Measurements from ENCODE around the gene PTAFR. TPM values are rescaled to one million over a fixed set of nuclear protein-coding genes. Genes with fewer than 3 reads are reported as not detected.

Gene PTAFR
- total RNA-seq, 2 donors from 2014 or later = 2.3 to 2.5 TPM

DNA sequence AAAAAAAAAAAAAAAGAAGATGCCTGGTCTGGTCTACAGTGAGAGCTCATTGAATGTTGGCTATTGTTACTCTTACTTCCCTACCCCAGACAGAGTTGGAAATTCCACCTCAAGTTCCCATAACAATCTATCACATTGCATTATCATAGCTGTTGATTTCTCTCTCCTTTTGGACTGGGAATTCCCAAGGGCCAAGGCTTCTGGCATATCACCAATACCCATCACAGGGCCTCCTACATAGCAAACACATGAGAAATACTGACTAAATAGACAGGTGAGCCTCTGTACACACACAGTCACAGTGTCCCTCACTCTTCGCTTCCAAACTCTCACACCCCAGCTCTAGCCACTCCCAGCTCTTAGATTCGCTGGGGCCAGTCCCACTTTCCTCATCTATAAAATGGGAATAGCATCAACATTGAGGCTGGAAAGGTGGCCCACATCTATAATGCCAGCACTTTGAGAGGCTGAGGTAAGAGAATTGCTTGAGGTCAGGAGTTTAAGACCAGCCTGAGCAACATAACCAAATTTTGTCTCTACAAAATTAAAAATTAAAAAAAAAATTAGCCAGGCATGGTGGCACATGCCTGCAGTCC is 6.4 kb downstream of the PTAFR start:
- Histone ChIP-seq H3K27me3 (replicated peaks; ENCODE audit: insufficient read depth) (no peaks in the 10 kb centered on the region), H3K9me3 (no peaks in the 10 kb centered on the region), H3K27ac (no peak overlapping the region), H3K36me3 (no peaks in the 10 kb centered on the region), H3K4me3 (no peak overlapping the region), H3K4me1 (replicated peaks) (no peaks in the 10 kb centered on the region)
- no peak for DNase-seq (ENCODE audit: low spot score)
- WGBS = 67% methylated on average over 2 of the region's 2 CpGs
- TF ChIP-seq POLR2AphosphoS5 (IDR thresholded peaks at IDR 0.05) (no peak), POLR2A (IDR thresholded peaks at IDR 0.05) (no peak)
- TF ChIP-seq, protein P1, sequence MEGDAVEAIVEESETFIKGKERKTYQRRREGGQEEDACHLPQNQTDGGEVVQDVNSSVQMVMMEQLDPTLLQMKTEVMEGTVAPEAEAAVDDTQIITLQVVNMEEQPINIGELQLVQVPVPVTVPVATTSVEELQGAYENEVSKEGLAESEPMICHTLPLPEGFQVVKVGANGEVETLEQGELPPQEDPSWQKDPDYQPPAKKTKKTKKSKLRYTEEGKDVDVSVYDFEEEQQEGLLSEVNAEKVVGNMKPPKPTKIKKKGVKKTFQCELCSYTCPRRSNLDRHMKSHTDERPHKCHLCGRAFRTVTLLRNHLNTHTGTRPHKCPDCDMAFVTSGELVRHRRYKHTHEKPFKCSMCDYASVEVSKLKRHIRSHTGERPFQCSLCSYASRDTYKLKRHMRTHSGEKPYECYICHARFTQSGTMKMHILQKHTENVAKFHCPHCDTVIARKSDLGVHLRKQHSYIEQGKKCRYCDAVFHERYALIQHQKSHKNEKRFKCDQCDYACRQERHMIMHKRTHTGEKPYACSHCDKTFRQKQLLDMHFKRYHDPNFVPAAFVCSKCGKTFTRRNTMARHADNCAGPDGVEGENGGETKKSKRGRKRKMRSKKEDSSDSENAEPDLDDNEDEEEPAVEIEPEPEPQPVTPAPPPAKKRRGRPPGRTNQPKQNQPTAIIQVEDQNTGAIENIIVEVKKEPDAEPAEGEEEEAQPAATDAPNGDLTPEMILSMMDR (IDR thresholded peaks at IDR 0.05) = no peak
- intact Hi-C loops (cut with DNase I) = no loop called here

DNA sequence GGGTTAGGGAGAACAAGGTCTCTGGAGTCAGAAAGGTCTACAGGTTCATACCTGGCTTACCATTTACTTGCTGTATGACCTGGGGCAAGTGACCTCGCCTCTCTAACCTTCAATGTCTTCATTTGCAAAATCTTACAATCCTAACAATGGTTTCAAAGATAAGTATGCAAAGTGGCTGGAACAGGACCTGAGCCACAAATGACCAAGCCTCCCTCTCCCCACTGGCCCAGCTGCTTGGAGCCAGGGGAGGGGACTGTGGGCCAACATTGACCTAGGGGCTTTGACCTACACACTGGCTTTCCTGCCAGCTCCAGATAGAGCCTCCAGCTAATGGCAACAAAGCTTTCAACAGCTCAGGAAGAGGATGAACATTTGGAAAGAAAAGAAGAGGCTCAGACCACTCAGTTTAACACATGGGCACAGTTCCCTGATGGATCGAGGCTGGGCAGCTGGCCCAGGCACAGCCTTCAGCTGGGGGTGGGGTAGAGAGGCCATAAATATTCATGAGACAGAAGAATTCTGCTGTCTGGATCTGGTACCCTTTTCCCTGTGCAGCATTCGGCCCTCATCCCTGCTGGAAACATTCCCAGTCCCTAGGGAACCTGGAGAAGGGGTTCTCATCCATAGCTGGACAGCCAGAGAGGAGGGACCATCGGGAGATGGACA is 12.9 kb downstream of the PTAFR start:
- Histone ChIP-seq H3K4me1 (replicated peaks) (no peaks in the 10 kb centered on the region), H3K36me3 (no peaks in the 10 kb centered on the region), H3K27ac (no peak overlapping the region), H3K27me3 (replicated peaks; ENCODE audit: insufficient read depth) (no peaks in the 10 kb centered on the region), H3K9me3 (no peaks in the 10 kb centered on the region), H3K4me3 (no peak overlapping the region)
- intact Hi-C loops (cut with DNase I) = no loop called here
- DNase-seq (ENCODE audit: low spot score) = no peak
- no peak for TF ChIP-seq POLR2A (IDR thresholded peaks at IDR 0.05)
- no peak for TF ChIP-seq POLR2AphosphoS5 (IDR thresholded peaks at IDR 0.05)
- TF ChIP-seq, protein P1 (IDR thresholded peaks at IDR 0.05) = no peak
- 35% methylated on average over 4 of the region's 4 CpGs for WGBS

DNA sequence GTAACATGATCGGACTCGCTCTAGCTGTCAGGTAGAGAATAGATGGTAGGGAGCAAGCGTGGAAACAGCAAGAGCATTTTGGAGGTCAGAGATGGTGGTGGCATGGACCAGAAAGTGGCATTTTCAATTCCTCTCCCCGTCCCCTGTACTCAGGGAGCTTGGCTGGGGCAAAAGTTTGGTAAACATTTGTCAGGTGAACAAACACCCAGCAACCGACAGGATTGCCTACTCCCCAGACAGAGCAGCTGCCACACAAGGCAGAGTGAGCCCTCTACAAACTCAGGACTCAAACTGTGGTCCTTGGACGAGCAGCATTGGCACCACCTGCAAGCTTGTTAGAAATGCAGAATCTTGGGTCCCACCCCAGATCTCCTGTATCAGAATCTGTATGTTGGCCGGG is 14.3 kb downstream of the PTAFR start:
- DNase-seq (ENCODE audit: low spot score) = no peak
- TF ChIP-seq POLR2A (IDR thresholded peaks at IDR 0.05) = no peak
- TF ChIP-seq, protein P1 (IDR thresholded peaks at IDR 0.05) = no peak
- no peak for TF ChIP-seq POLR2AphosphoS5 (IDR thresholded peaks at IDR 0.05)
- intact Hi-C loops (cut with DNase I) = no loop called here
- Histone ChIP-seq H3K4me1 (replicated peaks) (no peaks in the 10 kb centered on the region), H3K36me3 (no peaks in the 10 kb centered on the region), H3K27ac (no peak overlapping the region), H3K4me3 (no peak overlapping the region), H3K27me3 (replicated peaks; ENCODE audit: insufficient read depth) (no peaks in the 10 kb centered on the region), H3K9me3 (no peaks in the 10 kb centered on the region)
- 60% methylated on average over 7 of the region's 7 CpGs for WGBS

DNA sequence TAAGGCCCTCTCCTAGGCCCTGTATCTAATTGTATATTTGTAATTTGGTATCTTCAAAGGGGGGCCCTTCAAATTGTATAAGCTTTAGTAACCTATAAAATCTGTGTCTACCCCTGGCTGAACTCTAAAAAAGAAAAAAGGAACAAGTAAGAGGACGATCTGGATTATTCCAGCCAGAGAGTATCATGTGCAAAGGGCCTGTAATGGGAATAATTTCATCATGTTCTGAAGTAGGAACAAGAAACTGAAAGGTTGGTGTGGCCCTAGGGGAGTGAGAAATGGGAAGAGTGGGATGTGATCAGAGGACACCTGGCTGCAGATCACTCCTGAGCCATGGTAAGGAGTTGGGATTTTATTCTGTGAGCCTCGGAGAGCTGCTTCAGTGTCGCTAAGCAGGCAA is 14.7 kb downstream of the PTAFR start:
- 46% methylated on average over 3 of the region's 3 CpGs for WGBS
- H3K27ac ChIP-seq = no peak overlapping the region
- H3K27me3 ChIP-seq (replicated peaks; ENCODE audit: insufficient read depth) = no peaks in the 10 kb centered on the region
- no peak for DNase-seq (ENCODE audit: low spot score)
- intact Hi-C loops (cut with DNase I) = no loop called here
- no peaks in the 10 kb centered on the region for H3K9me3 ChIP-seq
- H3K4me3 ChIP-seq = no peak overlapping the region
- TF ChIP-seq POLR2A (IDR thresholded peaks at IDR 0.05) (no peak), POLR2AphosphoS5 (IDR thresholded peaks at IDR 0.05) (no peak)
- TF ChIP-seq, protein P1 (IDR thresholded peaks at IDR 0.05) = no peak
- H3K4me1 ChIP-seq (replicated peaks) = no peaks in the 10 kb centered on the region
- H3K36me3 ChIP-seq = no peaks in the 10 kb centered on the region

DNA sequence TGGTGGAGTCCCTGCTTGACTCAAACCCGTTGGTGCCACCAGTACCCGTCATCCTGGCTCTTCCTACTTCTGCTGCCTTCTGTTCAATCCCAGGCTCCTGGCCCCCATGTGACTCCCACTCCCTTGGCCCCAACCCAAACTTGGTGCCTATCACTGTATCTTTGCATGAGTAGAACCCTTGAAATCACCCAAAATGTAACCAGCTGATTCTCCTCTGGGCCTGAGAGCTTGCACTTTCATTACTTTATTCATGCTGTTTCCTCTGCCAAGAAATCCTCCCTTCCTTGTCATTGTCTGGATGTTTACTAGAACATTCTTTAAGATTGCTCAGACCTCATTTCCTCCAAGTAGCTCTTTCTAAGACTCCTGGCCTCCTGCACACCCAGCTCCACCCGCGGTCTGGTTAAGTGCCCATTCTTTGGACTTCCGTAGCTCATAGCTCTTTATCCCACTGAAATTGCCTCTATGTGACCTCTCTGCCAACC is 15.7 kb downstream of the PTAFR start:
- TF ChIP-seq, protein P1 (IDR thresholded peaks at IDR 0.05) = no peak
- TF ChIP-seq POLR2AphosphoS5 (IDR thresholded peaks at IDR 0.05) = no peak
- TF ChIP-seq POLR2A (IDR thresholded peaks at IDR 0.05) = no peak
- H3K27ac ChIP-seq = no peak overlapping the region

More for the DNA sequence above, 15.7 kb downstream of the PTAFR start:
- no peak for DNase-seq (ENCODE audit: low spot score)
- no peaks in the 10 kb centered on the region for H3K9me3 ChIP-seq
- no peaks in the 10 kb centered on the region for H3K36me3 ChIP-seq
- 60% methylated on average over 5 of the region's 5 CpGs for WGBS
- no peaks in the 10 kb centered on the region for H3K27me3 ChIP-seq (replicated peaks; ENCODE audit: insufficient read depth)
- no peaks in the 10 kb centered on the region for H3K4me1 ChIP-seq (replicated peaks)
- intact Hi-C loops (cut with DNase I) = no loop called here
- H3K4me3 ChIP-seq = no peak overlapping the region
